Dedifferentiated amniotic fluid mesenchymal stem cell (primary cell): ENCODE data around the gene PANK4.
"Not testable (repeated sequence)": the region's sequence is repeated elsewhere in the genome, so short reads cannot be mapped to it uniquely, and the experiment has no call there.

Experiments
- DNase-seq: peaks from one replicate; pipeline ENCODE4 v3.0.0-alpha.2; 2016; ENCODE audit errors: extremely low spot score

PANK4 gene

DNA sequence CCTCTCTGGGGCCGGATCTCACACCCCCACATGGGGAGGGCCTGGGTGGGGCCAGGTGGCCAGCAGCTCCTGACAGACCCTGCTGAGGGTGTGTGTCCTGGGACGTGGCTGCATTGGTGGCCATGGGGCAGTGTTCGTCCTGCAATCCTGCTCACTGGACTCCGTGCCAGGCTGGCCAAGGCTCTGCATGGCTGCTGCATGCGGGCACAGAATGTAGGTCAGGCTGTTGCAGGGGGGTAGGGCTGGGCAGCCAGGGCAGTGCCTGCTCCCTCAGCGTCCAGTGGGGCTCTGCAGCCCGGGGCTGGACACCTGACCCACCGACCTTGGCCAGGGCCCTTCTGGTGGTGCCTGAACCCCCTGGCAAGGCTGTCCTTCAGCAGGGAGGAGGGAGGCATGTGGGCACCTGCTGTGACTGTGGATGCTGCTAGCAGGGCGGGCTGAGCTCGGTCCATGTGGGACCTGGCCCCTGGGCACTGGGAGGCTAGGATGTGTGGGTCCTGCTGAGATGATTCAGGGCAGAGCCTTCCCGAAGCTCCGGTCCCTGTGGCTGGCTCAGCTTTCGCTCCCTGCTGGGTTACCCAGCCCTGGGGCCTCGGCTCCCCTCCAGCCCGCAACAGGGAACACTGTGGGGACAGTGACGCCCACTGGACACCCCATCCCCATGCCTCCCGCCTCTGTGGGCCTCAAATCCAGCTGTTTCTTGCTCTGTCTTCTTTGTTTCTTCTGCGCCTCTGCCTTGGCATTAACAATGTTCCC lies 65.2 kb downstream of the PANK4 start:
- DNase-seq: no peak

DNA sequence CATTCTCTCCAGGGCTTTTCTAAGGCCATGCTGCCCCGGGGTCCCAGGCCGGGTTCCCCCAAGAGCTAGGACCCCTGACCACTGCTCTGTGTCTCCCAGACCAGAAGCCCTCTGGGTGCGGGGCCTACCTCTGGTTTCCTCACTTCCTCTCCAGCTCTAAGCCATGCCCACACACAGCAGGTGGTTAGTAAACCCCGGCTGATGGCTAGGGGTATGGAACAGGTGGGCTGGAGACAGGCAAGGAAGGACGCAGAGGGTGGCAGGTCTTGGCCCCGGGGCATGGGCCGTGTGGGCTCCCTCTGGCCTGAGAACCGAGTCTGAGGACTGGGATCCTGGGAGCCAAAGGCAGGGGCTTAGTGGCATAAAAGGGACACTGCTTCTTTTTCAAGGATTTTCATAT lies 66.2 kb downstream of the PANK4 start:
- no peak for DNase-seq

DNA sequence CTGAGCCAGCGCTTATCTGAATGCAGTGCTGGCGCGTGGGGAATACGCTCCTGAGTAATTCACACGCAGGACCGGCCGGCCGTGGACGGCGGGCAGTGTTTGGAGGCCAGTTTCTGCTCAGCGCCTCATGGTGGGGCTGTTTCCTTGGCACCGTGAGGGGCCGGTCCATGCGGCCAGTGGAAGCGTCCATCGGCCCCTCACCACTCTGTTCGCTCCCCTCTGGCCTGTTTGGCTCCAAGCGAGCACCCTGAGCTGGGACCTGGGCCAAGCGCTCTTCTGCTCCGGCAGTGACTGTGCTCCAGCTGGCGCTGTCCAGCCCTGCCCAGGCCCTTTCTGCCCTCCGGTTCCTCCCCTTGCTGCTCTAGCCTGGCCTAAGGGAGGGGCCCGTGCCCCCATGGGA lies 66.6 kb downstream of the PANK4 start:
- DNase-seq: no peak

DNA sequence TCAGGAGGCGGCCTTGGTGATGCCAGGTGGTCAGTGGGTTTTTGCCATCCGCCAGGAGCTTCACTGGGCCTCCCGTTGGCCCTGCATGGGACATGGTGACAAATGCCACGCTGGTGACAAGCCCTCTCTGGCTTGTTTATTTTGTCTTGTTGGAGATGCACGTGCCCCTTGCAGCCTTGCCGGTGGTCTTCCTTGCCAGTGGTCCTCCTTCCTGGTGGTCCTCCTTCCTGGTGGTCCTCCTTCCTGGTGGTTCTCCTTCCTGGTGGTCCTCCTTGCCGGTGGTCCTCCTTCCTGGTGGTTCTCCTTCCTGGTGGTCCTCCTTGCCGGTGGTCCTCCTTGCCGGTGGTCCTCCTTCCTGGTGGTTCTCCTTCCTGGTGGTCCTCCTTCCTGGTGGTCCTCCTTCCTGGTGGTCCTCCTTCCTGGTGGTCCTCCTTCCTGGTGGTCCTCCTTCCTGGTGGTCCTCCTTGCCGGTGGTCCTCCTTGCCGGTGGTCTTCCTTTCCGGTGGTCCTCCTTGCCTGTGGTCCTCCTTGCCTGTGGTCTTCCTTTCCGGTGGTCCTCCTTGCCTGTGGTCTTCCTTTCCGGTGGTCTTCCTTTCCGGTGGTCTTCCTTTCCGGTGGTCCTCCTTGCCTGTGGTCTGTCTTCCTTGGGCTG lies 67.2 kb downstream of the PANK4 start:
- not testable (repeated sequence) for DNase-seq

DNA sequence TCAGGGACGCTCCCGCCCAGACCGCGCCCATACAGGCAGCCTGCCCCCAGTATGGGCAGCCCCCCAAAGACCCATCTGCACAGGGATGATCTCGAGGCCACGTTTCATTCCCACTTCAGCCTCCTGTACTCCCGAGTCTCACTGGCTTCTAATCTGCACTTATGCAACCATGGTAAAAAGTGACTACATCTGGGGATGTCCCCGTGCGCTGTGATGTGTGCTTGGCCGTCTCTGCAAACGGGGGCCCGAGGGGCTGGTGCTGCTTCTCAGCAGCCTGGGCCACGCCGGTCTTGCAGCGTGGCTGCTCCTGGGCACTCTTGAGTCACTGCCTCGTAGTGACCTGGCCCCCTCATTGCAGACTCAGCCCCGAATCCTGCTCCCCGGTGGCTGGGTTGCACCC lies 67.7 kb downstream of the PANK4 start:
- no peak for DNase-seq
